Stimulated activated CD8-positive, alpha-beta memory T cell treated with anti-CD3 and anti-CD28 coated beads, Interleukin-12 subunit alpha, Interleukin-12 subunit beta, amount 100 ng/mL, for 1 hour (primary cell): ENCODE results near the gene VANGL2.
"Not testable (repeated sequence)": the region's sequence is repeated elsewhere in the genome, so short reads cannot be mapped to it uniquely, and the experiment has no call there.

Experiments used
- DNase-seq: peaks from one replicate; pipeline ENCODE4 v3.0.0-alpha.2; 2020; ENCODE audit warnings: low read depth

Gene VANGL2

GRCh38 chr1:160370561-160371345, 29.6 kb upstream of the VANGL2 start:
- DNase-seq: no peak

- no peak for DNase-seq
Measured at GRCh38 chr1:160371346-160371631, 29.1 kb upstream of the VANGL2 start.

GRCh38 chr1:160371756-160372155, 28.6 kb upstream of the VANGL2 start:
- no peak for DNase-seq

GRCh38 chr1:160373696-160374095, 26.7 kb upstream of the VANGL2 start:
- DNase-seq: no peak

GRCh38 chr1:160374306-160375110, 25.9 kb upstream of the VANGL2 start:
- no peak for DNase-seq

- DNase-seq: no peak
Measured at GRCh38 chr1:160375788-160376524, 24.4 kb upstream of the VANGL2 start.

GRCh38 chr1:160376525-160377131, 23.7 kb upstream of the VANGL2 start:
- DNase-seq: no peak

GRCh38 chr1:160377585-160378206, 22.7 kb upstream of the VANGL2 start:
- DNase-seq: no peak

GRCh38 chr1:160384812-160385211, 15.6 kb upstream of the VANGL2 start:
- DNase-seq: not testable (repeated sequence)

- DNase-seq: not testable (repeated sequence)
Measured at GRCh38 chr1:160388406-160388805, 12.0 kb upstream of the VANGL2 start.

GRCh38 chr1:160394673-160395072, 5.7 kb upstream of the VANGL2 start:
- DNase-seq: no peak

GRCh38 chr1:160397651-160398050, 2.7 kb upstream of the VANGL2 start:
- no peak for DNase-seq

- no peak for DNase-seq
Measured at GRCh38 chr1:160398823-160399222, 1.5 kb upstream of the VANGL2 start.

- no peak for DNase-seq
Measured at GRCh38 chr1:160399544-160400222, 681 bp upstream of the VANGL2 start.

GRCh38 chr1:160400646-160401486, 502 bp downstream of the VANGL2 start:
- no peak for DNase-seq

GRCh38 chr1:160401487-160401805, 1.1 kb downstream of the VANGL2 start:
- no peak for DNase-seq

- no peak for DNase-seq
Measured at GRCh38 chr1:160402001-160402795, 1.8 kb downstream of the VANGL2 start.

- DNase-seq: no peak
Measured at GRCh38 chr1:160403244-160403643, 2.9 kb downstream of the VANGL2 start.

GRCh38 chr1:160404094-160404493, 3.7 kb downstream of the VANGL2 start:
- DNase-seq: no peak
